CD4-positive, alpha-beta T cell (primary cell): ENCODE measurements around the gene C6orf163. TPM values are rescaled to one million over a fixed set of nuclear protein-coding genes. Genes with fewer than 3 reads are reported as not detected.
A peak's percentile ranks its signal among the peaks of the same experiment; 100 is the strongest.

Source experiments
- ATAC-seq: fragments of 200-7000 bp; cut with Tn5 transposase; one replicate; pipeline ENCODE4 v1.10.0; 2022; ENCODE audit warnings: mild to moderate bottlenecking; ENCODE audit not compliant: poor library complexity
- CTCF ChIA-PET: fragments of 350-600 bp; sonication (Branson Sonifier 250); formaldehyde crosslinking; loops from one replicate; lab custom pipeline; 2021; ENCODE audit warnings: antibody characterized with exemption, inconsistent platforms; lab: Charles Lee
- POLR2A ChIA-PET: fragments of 350-600 bp; sonication (Branson Sonifier 250); formaldehyde crosslinking; loops from one replicate; lab custom pipeline; 2021; ENCODE audit warnings: antibody characterized with exemption, inconsistent platforms; lab: Charles Lee
- DNase-seq, 14 experiments: peaks; one replicate each; pipeline ENCODE4 v3.0.0-alpha.2; 2013 to 2020; ENCODE audit warnings: mixed read lengths in 2 of 14
- H3K27ac ChIP-seq, 2 donors: one replicate each; pipeline versions ENCODE4 v1.5.1 to v1.7.0; 2013; ENCODE audit warnings: low read length in 2 of 2, low read depth in 1 of 2, mild to moderate bottlenecking in 1 of 2
- H3K27me3 ChIP-seq, 2 experiments: 1 replicate in 1 of 2; 2 replicates in 1 of 2; pipeline versions ENCODE4 v1.6.1 to v1.7.0; 2013; ENCODE audit warnings: low read length in 2 of 2, control low read depth in 1 of 2, mild to moderate bottlenecking in 1 of 2, moderate library complexity in 1 of 2; ENCODE audit not compliant: insufficient read depth in 2 of 2, control insufficient read depth in 1 of 2
- H3K36me3 ChIP-seq: one replicate; pipeline ENCODE4 v1.6.1; 2013; ENCODE audit warnings: low read length, control low read depth; ENCODE audit not compliant: insufficient read depth
- H3K4me1 ChIP-seq: one replicate; pipeline ENCODE4 v1.6.1; 2013; ENCODE audit warnings: low read length, control low read depth; ENCODE audit not compliant: insufficient read depth
- H3K4me3 ChIP-seq: one replicate; pipeline ENCODE4 v1.5.1; 2013; ENCODE audit warnings: mild to moderate bottlenecking, low read length, moderate library complexity
- H3K9me3 ChIP-seq, 2 experiments: 1 replicate in 1 of 2; 2 replicates in 1 of 2; pipeline versions ENCODE4 v1.6.1 to v1.7.0; 2013; ENCODE audit warnings: low read length in 2 of 2, mild to moderate bottlenecking in 2 of 2, control low read depth in 1 of 2, moderate library complexity in 1 of 2; ENCODE audit not compliant: control insufficient read depth in 1 of 2, insufficient read depth in 1 of 2
- H3K27ac Mint-ChIP-seq: one replicate; pipeline ENCODE4 v1.8.0; 2020; ENCODE audit warnings: mixed read lengths
- H3K27me3 Mint-ChIP-seq: one replicate; pipeline ENCODE4 v1.8.0; 2021; ENCODE audit warnings: mixed read lengths
- H3K36me3 Mint-ChIP-seq: one replicate; pipeline ENCODE4 v1.8.0; 2021; ENCODE audit warnings: low read depth, mixed read lengths
- H3K4me1 Mint-ChIP-seq: one replicate; pipeline ENCODE4 v1.8.0; 2021; ENCODE audit warnings: low read depth, mixed read lengths
- H3K4me3 Mint-ChIP-seq: one replicate; pipeline ENCODE4 v1.8.0; 2020; ENCODE audit warnings: mild to moderate bottlenecking, mixed read lengths
- H3K9me3 Mint-ChIP-seq: one replicate; pipeline ENCODE4 v1.8.0; 2020; ENCODE audit warnings: mixed read lengths
- CTCF ChIP-seq: fragments of 200-600 bp; IDR thresholded peaks from one replicate; pipeline ENCODE4 v1.8.0; 2022; ENCODE audit warnings: antibody characterized with exemption, mild to moderate bottlenecking
- intact Hi-C, 2 experiments: fragments of 100-400 bp; cut with DNase I in 1 of 2; cut with micrococcal nuclease in 1 of 2; formaldehyde crosslinking; loops; one replicate each; pipeline versions ENCODE4 v1.15.1 to v1.9.0; 2023 to 2025; cut with DNase I, micrococcal nuclease
- total RNA-seq, 174 experiments: library from RNA in 2 of 174; stranded (reverse) in 2 of 174; gene quantifications; one replicate each; pipeline ENCODE4 v1.2.3 and lab custom pipeline; 2021 to 2026

The C6orf163 gene
- total RNA-seq, 2 experiments from 2014 or later, result 0.93 to 1.4 TPM

GRCh38 chr6:87396595-87397392 lies 52.2 kb downstream of the C6orf163 start:
- Histone ChIP-seq H3K27me3 (no peaks in the 10 kb centered on the region), H3K36me3 (no peaks in the 10 kb centered on the region), H3K4me3 (no peak overlapping the region), H3K27ac (no peak overlapping the region), H3K4me1 (no peaks in the 10 kb centered on the region), H3K9me3 (no peaks in the 10 kb centered on the region)
- Mint-ChIP-seq H3K4me3 (no peak overlapping the region), H3K27ac (no peak overlapping the region), H3K27me3 (no peaks in the 10 kb centered on the region), H3K4me1 (no peaks in the 10 kb centered on the region), H3K36me3 (no peaks in the 10 kb centered on the region), H3K9me3 (no peaks in the 10 kb centered on the region)
- ChIA-PET POLR2A (no interaction called here), CTCF (no interaction called here)
- TF ChIP-seq CTCF, result no peak
- no peak for ATAC-seq
- intact Hi-C loops, result loop anchor here (10.0 kb wide), 2 partner anchors 198 to 398 kb away; partner anchors contain the start of gene ORC3 (in 1 of the 2)
- DNase-seq, result peak in 2 of 14 experiments; percentile 10 to 18

GRCh38 chr6:87397656-87398055 lies 53.0 kb downstream of the C6orf163 start:
- no peak overlapping the region for H3K27ac Mint-ChIP-seq

GRCh38 chr6:87401832-87402231 lies 57.2 kb downstream of the C6orf163 start:
- no peak overlapping the region for H3K4me3 ChIP-seq
- Mint-ChIP-seq H3K4me3 (no peak overlapping the region), H3K9me3 (no peaks in the 10 kb centered on the region), H3K27ac (no peak overlapping the region), H3K4me1 (no peaks in the 10 kb centered on the region), H3K36me3 (no peaks in the 10 kb centered on the region), H3K27me3 (peaks cover 22% of the 10 kb centered on the region)
- intact Hi-C loops, result loop anchor here (10.0 kb wide), 2 partner anchors 247 to 433 kb away; partner anchors contain the start of gene ZNF292 (in 1 of the 2)
- POLR2A ChIA-PET, result no interaction called here
- H3K9me3 ChIP-seq, result no peaks in the 10 kb centered on the region
- no peaks in the 10 kb centered on the region for H3K4me1 ChIP-seq
- CTCF ChIA-PET, result interaction anchor here (1.9 kb wide), 1 partner anchor 9 kb away, joined by 7 read pairs; no protein-coding TSS in a partner anchor
- H3K36me3 ChIP-seq, result no peaks in the 10 kb centered on the region
- H3K27ac ChIP-seq, result no peak overlapping the region
- peaks cover 0 to 3% of the 10 kb centered on the region in 2 experiments for H3K27me3 ChIP-seq
- DNase-seq (no peak), ATAC-seq (no peak)
- no peak for TF ChIP-seq CTCF

More at GRCh38 chr6:87397656-87398055, 53.0 kb downstream of the C6orf163 start:
- no peak for TF ChIP-seq CTCF
- ChIA-PET CTCF (no interaction called here), POLR2A (no interaction called here)
- Histone ChIP-seq H3K4me1 (no peaks in the 10 kb centered on the region), H3K27ac (no peak overlapping the region), H3K9me3 (no peaks in the 10 kb centered on the region), H3K4me3 (no peak overlapping the region), H3K27me3 (no peaks in the 10 kb centered on the region), H3K36me3 (no peaks in the 10 kb centered on the region)
- ATAC-seq, result no peak
- Mint-ChIP-seq H3K36me3 (no peaks in the 10 kb centered on the region), H3K4me3 (no peak overlapping the region), H3K4me1 (no peaks in the 10 kb centered on the region), H3K27me3 (no peaks in the 10 kb centered on the region), H3K9me3 (no peaks in the 10 kb centered on the region)
- intact Hi-C loops, result loop anchor here (10.0 kb wide), 2 partner anchors 197 to 397 kb away; partner anchors contain the start of gene ORC3 (in 1 of the 2)
- DNase-seq, result no peak
